Chondrocyte (in vitro differentiated cells): ENCODE measurements around the gene TPX2. TPM values are rescaled to one million over a fixed set of nuclear protein-coding genes. Genes with fewer than 3 reads are reported as not detected.

ENCODE experiments used
- DNase-seq: peaks from one replicate; pipeline ENCODE4 v3.0.0; 2021; ENCODE audit warnings: mixed read lengths, low spot score
- H3K27ac Mint-ChIP-seq: one replicate; pipeline ENCODE4 v1.8.0; 2021; ENCODE audit warnings: mild to moderate bottlenecking, moderate library complexity, mixed read lengths; ENCODE audit not compliant: unreplicated experiment
- H3K27me3 Mint-ChIP-seq: 2 replicates; pipeline ENCODE4 v1.8.0; 2021; ENCODE audit warnings: low read depth, mixed read lengths
- H3K36me3 Mint-ChIP-seq: 2 replicates; pipeline ENCODE4 v1.8.0; 2021; ENCODE audit warnings: low read depth, mixed read lengths
- H3K4me1 Mint-ChIP-seq: 2 replicates; pipeline ENCODE4 v1.8.0; 2021; ENCODE audit warnings: low read depth, mild to moderate bottlenecking, mixed read lengths
- H3K4me3 Mint-ChIP-seq: one replicate; pipeline ENCODE4 v1.8.0; 2021; ENCODE audit warnings: mild to moderate bottlenecking, moderate library complexity, mixed read lengths; ENCODE audit not compliant: unreplicated experiment
- H3K9me3 Mint-ChIP-seq: 2 replicates; pipeline ENCODE4 v1.8.0; 2021; ENCODE audit warnings: low read depth, mixed read lengths
- CTCF ChIP-seq: fragments of 200-600 bp; sonication (generic); IDR thresholded peaks from 2 replicates; pipeline ENCODE4 v1.5.0; 2021; ENCODE audit warnings: antibody characterized with exemption, mild to moderate bottlenecking, moderate library complexity
- long read RNA-seq: library from polyadenylated mRNA; stranded (forward); transcript quantifications from one replicate; pipeline ENCODE4 v2.0.0, GENCODE V29; 2021
- total RNA-seq: library from RNA; stranded (reverse); gene quantifications from 3 replicates; pipeline ENCODE4 v1.2.1, GENCODE V29; 2021

The TPX2 gene
- total RNA-seq, result 20.2 to 51.0 TPM (median 49.6 TPM) in 3 replicates
- long read RNA-seq, transcript TPX2-201 (18 exons, 3,497 nt), result major isoform, 92 of 144 reads
- long read RNA-seq, partial matches to known transcripts, result 8 of 144 reads
- long read RNA-seq, other reads (novel, unspliced or antisense), result 42 of 144 reads

GRCh38 chr20:31738729-31739549, at the start of gene TPX2:
Gene TPX2, plus strand, starts transcription at chr20:31739290. Its CDS starts 18,187 bp downstream, at chr20:31757477.
- H3K27ac Mint-ChIP-seq, result no peak within 1 kb of the TSS
- TF ChIP-seq CTCF, result peak; percentile 62
- no peak within 1 kb of the TSS for H3K4me3 Mint-ChIP-seq
- DNase-seq, result peak; percentile 98
- H3K36me3 Mint-ChIP-seq, result no peaks in the 10 kb centered on the region
- H3K27me3 Mint-ChIP-seq, result no peaks in the 10 kb centered on the region
- H3K4me1 Mint-ChIP-seq, result peaks cover 4% of the 10 kb centered on the region
- H3K9me3 Mint-ChIP-seq, result no peaks in the 10 kb centered on the region

GRCh38 chr20:31690124-31690666, 48.9 kb upstream of the TPX2 start:
- no peak overlapping the region for H3K4me3 Mint-ChIP-seq
- H3K9me3 Mint-ChIP-seq, result no peaks in the 10 kb centered on the region
- peaks cover 39% of the 10 kb centered on the region for H3K4me1 Mint-ChIP-seq
- TF ChIP-seq CTCF, result no peak
- H3K36me3 Mint-ChIP-seq, result peaks cover 22% of the 10 kb centered on the region
- H3K27me3 Mint-ChIP-seq, result no peaks in the 10 kb centered on the region
- DNase-seq, result no peak
- H3K27ac Mint-ChIP-seq, result peak overlapping the region; percentile 74

GRCh38 chr20:31691646-31692275, 47.3 kb upstream of the TPX2 start:
- no peak for TF ChIP-seq CTCF
- H3K9me3 Mint-ChIP-seq, result no peaks in the 10 kb centered on the region
- H3K27me3 Mint-ChIP-seq, result no peaks in the 10 kb centered on the region
- H3K4me3 Mint-ChIP-seq, result no peak overlapping the region
- H3K27ac Mint-ChIP-seq, result peak overlapping the region; percentile 70
- peaks cover 51% of the 10 kb centered on the region for H3K4me1 Mint-ChIP-seq
- peaks cover 22% of the 10 kb centered on the region for H3K36me3 Mint-ChIP-seq
- DNase-seq, result no peak

GRCh38 chr20:31693402-31693801, 45.7 kb upstream of the TPX2 start:
- no peak overlapping the region for H3K4me3 Mint-ChIP-seq
- no peak for DNase-seq
- no peaks in the 10 kb centered on the region for H3K9me3 Mint-ChIP-seq
- peaks cover 18% of the 10 kb centered on the region for H3K36me3 Mint-ChIP-seq
- no peaks in the 10 kb centered on the region for H3K27me3 Mint-ChIP-seq
- H3K4me1 Mint-ChIP-seq, result peaks cover 57% of the 10 kb centered on the region
- no peak for TF ChIP-seq CTCF
- no peak overlapping the region for H3K27ac Mint-ChIP-seq

DNA sequence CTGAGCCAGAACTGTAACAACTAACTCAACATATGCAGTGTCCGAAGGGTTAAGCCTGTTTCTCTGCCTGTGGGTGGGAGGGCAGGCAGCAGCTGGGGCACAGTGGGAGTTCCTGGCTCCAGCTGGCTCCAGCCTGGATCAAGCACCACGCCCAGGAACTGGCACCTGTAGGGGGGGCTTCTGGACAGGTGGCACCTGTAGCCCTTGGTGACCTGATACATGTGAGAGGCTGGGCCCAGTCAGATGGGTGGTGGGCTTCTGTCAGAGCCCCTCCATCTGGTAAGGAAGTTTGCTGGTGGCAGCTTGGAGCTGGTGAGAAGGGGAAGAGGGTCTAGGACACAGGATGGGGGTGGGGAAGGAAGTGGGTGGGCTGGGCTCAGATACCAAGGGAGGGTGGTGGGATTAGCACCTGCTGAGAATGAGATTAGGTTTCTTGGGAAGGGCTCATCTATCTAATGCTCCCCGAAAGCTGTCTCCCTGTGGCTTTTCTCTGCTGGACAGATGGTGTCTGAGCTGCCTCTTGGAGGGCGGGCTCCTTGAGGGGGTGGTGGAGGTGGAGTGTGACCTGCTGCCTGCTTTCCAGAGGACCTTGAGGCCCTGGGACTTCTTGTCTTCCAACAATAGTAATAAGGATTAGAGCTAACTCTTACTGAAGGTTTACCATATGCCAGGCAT, 45.0 kb upstream of the TPX2 start:
- no peak for TF ChIP-seq CTCF
- DNase-seq, result no peak
- H3K27ac Mint-ChIP-seq, result peak overlapping the region; percentile 85
- no peak overlapping the region for H3K4me3 Mint-ChIP-seq
- no peaks in the 10 kb centered on the region for H3K9me3 Mint-ChIP-seq
- peaks cover 64% of the 10 kb centered on the region for H3K4me1 Mint-ChIP-seq
- H3K27me3 Mint-ChIP-seq, result no peaks in the 10 kb centered on the region
- H3K36me3 Mint-ChIP-seq, result peaks cover 17% of the 10 kb centered on the region
